Measurements from ENCODE around the gene LRPAP1.
"Not testable (repeated sequence)": the region's sequence is repeated elsewhere in the genome, so short reads cannot be mapped to it uniquely, and the experiment has no call there.

The LRPAP1 gene

DNA sequence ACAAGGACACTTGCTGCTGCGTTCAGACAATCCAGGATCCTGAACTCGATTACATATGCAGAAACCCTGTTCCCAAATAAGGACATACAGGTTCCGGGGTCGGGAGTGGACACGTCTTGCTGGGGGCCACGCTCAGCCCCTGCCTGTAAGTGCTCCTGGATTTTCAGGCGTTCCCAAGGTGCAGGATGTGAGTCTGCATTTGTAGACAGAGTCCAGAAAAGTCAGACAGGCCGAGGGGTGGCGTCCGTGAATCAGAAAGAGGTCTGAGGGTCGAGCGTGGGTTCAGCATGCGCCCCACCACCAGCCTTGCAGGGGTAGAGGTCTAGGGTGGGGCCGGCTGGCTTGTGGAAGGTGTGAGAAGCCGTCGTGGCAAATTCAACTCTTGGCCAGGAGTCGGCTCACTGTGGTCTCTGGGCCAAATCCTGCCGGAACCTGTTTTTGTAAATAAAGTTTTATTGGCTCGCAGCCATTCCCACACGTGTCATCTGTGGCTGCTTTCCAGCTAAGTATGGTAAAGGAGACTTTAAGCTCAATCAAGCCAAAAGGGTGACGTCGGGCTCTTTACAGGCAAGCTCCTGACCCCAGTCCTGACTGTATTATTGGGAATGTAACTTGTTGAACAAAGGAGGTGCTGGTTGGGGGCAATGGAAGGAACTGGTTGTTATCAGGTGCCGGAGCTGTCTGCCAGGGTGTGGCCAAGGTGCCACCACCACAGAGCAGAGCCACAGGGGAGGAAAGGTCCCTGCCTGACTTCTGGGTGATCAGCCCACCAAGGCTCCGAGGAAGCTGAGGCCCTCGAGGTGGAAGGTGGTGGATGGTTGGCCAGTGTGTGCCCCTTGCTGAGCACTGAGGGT, 61.8 kb downstream of the LRPAP1 start:
- DNase-seq: no peak

- no peak for DNase-seq
Observed at GRCh38 chr4:3469386-3470243, 62.6 kb downstream of the LRPAP1 start.

DNA sequence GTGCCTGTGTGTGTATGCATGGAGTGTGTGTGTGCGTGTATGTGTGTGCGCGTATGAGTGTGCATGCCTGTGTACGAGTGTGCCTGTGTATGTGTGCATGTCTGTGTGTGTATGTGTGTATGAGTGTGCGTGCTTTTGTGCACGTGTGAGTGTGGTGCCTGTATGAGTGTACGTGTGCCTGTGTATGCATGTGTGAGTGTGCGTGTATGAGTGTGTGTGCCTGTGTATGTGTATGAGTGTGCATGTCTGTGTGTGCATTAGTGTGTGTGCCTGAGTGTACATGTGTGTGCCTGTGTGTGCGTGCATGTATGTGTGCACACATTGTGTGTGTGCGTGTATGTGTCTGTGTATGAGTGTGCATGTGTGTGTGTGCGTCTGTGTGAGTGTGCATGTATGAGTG, 63.4 kb downstream of the LRPAP1 start:
- DNase-seq: no peak

DNA sequence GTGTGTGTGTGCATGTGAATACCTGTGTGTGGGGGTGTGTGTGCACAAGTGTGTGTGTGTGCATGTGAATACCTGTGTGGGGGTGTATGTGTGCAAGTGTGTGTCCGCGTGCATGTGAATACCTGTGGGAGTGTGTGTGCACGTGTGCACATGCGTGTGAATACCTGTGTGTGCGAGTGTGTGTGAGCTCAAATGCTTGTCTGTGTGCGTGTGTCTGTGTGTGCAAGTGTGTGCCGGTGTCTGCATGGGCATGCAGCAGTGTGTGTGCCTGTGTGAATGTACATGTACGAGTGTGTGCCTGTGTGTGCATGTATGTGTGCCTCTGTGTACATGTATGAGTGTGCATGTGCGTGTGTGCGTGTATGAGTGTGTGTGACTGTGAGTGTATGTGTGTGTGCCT, 64.1 kb downstream of the LRPAP1 start:
- DNase-seq: no peak

DNA sequence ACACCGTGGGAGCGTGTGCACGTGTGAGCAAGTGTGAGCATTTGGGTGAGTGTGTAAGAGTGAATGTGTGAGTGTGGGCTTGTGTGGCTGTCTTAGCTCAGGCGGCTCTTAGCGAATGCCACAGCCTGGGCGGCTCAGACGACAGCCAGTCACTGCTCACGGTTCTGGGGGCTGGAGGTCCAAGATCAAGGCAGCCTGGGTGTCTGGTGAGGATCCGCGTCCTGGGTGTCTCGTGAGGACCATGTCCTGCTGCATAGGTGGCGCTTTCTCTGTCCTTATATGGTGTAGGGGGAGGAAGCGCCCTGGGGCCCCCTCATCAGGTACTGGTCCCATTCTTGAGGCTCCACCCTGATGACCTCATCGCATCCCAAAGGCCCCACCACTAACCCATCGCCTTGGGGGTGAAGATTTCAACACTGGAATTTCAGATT, 64.6 kb downstream of the LRPAP1 start:
- DNase-seq: no peak

- DNase-seq: no peak
Observed at GRCh38 chr4:3466691-3467600, 65.3 kb downstream of the LRPAP1 start.

DNA sequence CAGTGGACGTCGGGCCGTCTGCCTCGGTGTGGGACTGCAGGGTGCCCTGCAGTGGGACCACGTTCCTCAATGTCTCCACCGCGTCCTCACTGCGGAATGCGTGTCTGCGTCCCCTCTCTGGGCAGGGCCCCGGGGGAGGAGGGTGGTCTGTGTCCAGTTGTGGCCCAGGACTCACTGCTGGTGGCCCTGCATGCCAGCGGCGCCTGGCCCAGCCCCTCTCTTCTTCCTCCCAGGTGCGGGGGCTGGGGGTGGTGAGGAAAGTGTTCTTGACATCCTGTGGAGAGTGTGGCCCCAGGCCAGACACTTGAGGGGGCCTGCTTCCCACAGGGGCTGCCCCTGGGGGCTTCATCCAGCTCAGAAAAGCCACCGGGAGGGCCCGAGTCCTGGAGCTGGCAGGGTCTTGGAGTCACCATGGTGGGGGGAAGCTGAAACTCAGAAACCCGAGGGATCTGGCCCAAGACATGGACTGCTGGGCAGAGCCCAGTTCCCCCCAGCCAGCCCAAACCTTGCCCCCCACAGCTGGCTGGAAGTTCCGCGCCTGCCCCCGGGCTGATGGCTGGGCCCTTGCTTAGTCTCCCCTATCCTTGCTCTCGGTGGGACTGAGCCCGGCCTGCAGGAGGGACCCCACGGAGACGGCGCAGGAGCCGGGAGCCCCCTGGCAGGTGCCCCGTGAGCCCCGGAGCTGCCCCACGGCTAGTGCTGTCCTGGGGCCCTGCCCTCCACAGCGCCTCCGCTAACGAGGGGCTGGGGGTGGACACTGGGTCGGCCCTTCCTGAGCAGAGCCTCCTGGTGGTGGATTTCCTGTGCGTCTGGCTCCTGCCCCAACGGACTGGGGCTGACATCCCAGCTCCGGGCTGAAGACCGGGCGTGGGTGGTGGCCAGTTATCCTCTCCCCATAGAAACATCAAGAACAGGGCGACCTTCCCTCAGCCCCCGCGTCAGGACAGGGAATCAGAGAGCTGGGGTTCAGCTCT, 66.2 kb downstream of the LRPAP1 start:
- no peak for DNase-seq

DNA sequence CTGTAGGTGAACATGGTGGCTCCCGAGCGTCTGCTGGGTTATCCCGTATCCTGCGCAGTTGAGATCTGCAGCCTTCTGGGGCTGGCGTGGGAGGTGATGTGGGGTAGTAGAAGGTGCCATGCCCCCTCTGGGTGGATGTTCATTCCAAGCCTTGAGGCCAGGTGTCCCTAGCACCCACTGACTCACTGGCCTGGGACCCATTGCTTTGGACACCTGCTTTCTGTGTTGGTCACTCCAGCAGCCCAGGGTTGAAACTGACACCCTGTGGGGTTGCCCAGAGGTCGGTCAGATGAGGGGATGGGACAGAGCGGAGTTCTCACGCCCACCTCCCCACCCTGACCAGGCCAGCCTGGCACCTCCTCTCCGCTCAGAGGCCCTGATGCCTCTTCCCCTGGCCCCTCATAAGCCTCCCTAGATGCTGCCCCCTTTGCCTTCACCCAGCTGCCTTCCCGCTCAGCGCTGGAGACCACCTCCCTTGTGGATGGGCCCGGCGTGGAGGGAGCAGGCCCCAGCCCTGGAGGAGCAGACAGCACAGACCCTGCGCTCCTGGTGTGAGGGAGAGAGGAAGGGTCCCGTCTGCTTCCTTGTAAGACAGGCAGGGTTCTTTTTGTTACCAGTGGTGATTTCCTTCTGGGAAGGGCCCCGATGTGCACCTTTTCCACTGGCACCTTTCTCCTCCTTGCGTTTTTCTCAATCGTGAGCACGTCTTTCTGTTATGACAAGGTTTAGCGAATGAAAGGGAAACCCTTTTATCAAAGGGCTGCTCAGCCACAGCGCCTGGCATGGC, 67.1 kb downstream of the LRPAP1 start:
- no peak for DNase-seq

- no peak for DNase-seq
Observed at GRCh38 chr4:3464349-3464905, 67.8 kb downstream of the LRPAP1 start.

DNA sequence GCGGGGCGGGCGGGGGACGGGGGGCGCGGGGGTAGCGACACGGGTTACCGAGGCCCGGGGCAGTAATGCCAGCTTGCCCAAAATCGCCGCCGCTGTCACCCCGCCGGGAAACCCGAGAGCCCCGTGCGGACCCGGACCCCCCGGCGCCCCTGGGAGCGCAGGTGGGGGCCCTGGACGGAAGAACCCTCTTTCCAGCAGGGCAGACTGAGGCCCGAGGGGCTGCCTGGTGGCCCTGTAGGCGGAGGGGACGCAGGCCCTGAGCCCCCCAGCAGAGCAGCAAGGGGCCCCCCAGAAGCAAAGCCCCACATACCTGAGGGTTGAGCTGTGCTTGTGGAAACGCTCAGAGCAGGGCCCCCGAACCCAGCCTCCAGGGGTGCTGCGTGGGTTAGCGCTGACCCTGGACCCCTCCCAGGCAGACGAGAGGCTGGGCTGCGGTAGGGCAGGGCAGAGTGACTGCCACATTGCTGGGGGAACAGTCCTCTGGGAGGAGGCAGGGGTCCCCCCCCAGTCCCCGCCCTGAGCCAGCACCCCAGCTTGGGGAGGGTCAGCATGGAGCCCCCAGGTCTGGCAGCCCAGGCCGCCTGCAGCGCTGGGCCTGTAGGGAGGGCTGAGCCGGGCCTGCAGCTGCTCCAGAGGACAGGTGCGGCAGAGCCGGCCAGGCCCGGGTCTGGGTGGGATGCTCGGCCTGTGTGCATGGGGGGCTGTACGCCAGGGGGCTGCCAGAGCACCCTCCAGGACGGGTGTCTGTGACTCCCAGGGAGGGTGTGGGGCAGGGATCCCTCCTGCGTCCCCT, 68.5 kb downstream of the LRPAP1 start:
- no peak for DNase-seq

- DNase-seq: no peak
Observed at GRCh38 chr4:3462790-3463415, 69.3 kb downstream of the LRPAP1 start, which contains the start of gene DOK7. DOK7 (plus strand) TSS chr4:3463306; CDS start chr4:3463376, 70 bp downstream.

DNA sequence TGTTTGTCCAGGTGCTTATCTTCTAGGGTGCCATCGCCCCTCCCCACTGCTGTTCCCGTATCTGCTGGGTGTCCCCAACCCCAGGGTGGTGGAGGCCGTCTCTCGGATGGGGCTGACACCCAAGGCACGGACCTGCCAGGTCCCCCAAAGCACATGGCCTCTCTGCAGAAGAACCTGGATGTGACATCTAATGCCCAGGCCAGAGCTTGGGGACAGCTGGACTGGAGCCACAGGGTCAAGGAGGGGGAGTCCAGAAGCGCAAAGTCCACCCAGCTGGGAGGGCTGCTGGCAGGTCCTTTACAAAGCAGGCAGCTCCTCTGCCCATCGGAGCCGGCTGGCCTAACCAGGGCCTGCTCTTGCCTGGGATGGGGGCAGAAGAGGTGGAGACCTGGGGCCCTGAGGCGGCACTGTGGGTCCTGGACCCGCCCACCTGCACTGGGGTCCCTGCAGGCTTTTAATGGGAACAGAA, 69.9 kb downstream of the LRPAP1 start:
- DNase-seq: no peak

- DNase-seq: no peak
Observed at GRCh38 chr4:3461515-3462291, 70.5 kb downstream of the LRPAP1 start.

- no peak for DNase-seq
Observed at GRCh38 chr4:3460926-3461325, 71.3 kb downstream of the LRPAP1 start.

DNA sequence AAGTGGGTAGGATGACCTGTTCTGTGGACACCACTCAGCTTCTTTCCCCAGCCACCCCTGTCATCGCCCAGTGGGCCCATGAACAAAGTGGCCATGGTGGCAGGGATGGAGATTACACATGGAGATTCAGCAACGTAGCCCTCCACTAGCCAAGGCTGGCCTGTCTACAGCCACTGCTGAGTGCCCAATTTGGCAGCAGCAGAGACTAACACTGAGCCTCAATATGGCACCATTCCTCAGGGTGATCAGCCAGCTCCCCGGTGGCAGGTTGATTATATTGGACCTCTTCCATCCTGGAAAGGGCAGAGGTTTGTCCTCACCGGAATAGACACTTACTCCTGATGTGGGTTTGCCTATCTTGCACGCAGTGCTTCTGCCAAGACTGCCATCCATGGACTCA, 73.1 kb downstream of the LRPAP1 start:
- not testable (repeated sequence) for DNase-seq

DNA sequence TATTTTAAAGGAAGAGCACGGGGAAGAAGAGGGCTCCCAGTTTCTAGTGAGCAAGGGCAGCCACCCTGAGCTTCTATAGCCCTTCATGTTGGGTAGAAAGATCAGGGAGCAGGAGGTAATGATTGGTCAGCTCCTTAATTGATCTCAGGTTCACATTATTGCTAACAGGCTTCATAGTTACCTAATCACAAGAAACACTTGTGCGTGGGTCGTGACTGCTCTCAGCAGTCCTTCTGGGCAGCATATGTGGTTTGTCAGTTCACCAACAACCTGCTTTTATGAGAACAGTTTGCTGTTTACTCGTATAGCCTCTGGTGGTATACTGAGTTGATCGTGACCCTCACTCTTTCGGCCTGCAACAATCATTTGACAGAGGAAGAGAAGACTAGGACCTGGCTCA, 73.9 kb downstream of the LRPAP1 start:
- no peak for DNase-seq

DNA sequence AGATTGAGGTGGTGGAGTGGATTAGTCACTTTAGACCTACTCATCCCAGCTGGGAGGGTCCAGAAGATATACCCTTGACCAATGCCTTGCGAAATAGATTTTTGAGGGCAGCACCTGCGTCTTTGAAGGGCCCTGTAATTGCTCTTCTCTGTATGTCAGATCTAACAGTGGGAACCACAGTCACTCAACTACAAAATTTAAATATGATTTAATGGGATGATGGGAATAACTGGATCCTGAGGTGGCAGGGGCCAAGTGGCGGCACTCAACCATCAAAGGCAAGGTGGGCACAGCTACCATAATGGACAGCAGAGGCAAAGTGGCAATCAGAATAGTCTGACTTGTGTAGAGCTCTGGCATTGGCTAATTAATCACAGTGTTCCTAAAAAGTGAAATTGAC, 76.6 kb downstream of the LRPAP1 start:
- not testable (repeated sequence) for DNase-seq

Data from NCI-H187 treated with DMSO at 0.1 percent for 48 hours (cell line).